NCI-H345 treated with DMSO at 0.1 percent for 48 hours (cell line): ENCODE results near the gene FAIM2.

Source experiments
- DNase-seq: peaks from one replicate; lab custom pipeline; 2025; ENCODE audit not compliant: unreplicated experiment; lab: John Stamatoyannopoulos, UW

FAIM2 gene

DNA sequence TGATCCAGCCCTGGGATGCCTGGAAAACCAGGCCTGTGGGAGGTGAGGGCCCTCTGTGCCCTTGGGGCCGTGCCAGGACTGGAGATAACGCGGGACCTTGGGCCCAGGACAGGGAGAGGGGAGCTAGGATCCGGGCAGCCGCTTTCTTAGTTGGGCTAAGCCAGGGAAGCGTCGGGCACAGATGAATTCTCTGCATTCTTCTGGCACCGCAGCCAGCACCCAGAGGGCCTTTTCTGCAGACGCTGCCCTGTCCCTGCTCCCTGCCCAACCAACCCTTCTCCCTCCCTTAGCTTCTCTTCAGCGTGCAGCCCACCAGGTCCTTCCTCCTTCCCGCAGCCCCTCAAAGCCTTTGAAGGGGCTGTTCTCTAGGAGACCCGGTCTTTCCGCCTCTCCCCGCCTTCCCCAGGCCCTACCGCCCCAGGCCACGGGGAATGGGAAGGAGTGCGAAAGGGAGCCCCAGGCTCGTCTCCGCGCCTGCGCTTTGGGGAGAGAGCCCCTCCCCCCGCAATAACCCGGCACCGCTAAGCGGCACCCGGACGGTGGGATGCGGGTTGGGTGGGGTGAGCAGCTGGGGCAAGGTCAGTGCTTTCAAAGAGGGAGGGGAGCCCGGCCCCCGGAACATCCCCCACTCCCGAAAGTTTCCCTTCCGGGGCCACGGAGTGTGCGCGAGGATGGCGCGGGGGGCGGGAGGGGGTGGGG is 76.2 kb downstream of the FAIM2 start:
- no peak for DNase-seq

- DNase-seq = no peak
Measured at GRCh38 chr12:49827051-49827400, 76.7 kb downstream of the FAIM2 start.

DNA sequence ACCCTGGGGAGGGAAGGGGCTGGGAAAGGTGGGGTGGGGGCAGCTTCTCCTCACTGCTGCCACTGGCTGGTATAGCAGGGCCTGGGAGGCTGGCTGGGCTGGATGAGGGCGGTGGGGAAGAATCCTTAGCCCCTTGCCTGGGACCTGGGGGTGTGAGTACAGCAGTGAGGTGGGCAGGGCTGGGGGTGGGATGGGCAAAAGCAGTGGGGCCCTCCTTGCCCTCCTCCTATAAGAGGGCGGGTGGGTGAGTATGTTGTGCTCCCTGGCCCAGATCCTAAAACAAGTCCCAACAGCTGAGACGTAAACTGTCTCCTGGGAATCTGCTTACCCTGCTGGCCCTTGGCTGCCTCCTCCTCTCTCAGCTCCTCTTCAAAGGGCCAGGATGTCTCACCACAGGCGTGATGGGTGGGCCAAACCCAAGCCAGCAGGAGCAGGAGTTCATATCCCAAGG is 77.7 kb downstream of the FAIM2 start:
- no peak for DNase-seq

GRCh38 chr12:49825360-49825970 is 78.2 kb downstream of the FAIM2 start:
- no peak for DNase-seq

- DNase-seq = no peak
Measured at GRCh38 chr12:49824895-49825294, 78.8 kb downstream of the FAIM2 start.

- DNase-seq = no peak
Measured at GRCh38 chr12:49824416-49824815, 79.3 kb downstream of the FAIM2 start.

DNA sequence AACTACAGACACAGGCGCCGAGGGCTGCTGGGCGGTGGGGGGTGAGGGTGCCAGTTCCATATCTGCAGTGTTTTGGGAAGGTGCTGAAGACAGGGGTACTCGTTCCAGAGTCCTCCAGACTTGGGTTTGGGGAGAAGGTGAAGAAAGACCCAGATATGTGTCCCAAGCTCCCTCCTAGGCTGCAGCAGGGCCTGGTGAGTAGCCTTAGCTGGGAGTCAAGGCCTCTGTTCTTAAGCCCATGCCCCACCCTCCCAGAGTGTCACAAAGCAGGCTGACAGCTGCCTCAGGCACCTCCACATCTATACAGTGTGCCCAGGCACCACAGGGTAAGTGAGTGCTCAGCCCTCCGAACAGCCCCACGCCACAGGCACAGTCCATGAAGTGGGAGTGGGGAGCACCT is 79.7 kb downstream of the FAIM2 start:
- DNase-seq = no peak

DNA sequence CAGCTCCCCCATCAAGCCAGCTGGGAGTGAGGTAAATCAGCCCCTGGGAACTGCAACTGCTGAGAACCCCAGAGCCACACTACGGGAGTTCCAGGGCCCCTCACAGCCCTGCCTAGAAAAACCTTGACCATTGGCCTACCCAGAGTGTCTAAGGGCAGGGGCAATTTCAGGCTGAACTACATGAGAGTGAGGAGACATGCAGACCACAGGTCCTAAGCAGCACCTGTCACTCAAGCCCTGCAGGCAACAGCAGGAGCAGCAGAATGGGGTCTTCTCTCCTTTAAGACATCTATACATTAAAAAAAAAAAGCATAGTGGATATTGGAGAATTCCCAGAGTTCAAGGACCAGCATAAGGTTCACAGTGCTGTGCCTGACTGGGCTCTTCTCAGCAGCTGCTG is 80.3 kb downstream of the FAIM2 start:
- no peak for DNase-seq

GRCh38 chr12:49821373-49822287 is 82.1 kb downstream of the FAIM2 start:
- no peak for DNase-seq

GRCh38 chr12:49819786-49820185 is 83.9 kb downstream of the FAIM2 start:
- DNase-seq = no peak

- no peak for DNase-seq
Measured at GRCh38 chr12:49818241-49818895, 85.3 kb downstream of the FAIM2 start.
